Measurements from ENCODE around the gene IMPDH1.

GRCh38 chr7:128364166-128364870 is 45.5 kb downstream of the IMPDH1 start:
- TF ChIP-seq POLR2A (IDR thresholded peaks at IDR 0.05): no peak
- TF ChIP-seq CTCF (IDR thresholded peaks at IDR 0.05): no peak
